GM12878 (cell line): Measurements from ENCODE around the gene GIMD1. TPM values are rescaled to one million over a fixed set of nuclear protein-coding genes. Genes with fewer than 3 reads are reported as not detected.

Source experiments
- ATAC-seq: fragments of 200-7000 bp; cut with Tn5 transposase; 3 replicates; pipeline ENCODE4 v1.9.1; 2020; ENCODE audit warnings: mild to moderate bottlenecking, moderate library complexity
- BruUV-seq: library from RNA; stranded (reverse); fragments of 400-500 nt; replicated peaks from 2 replicates; lab custom pipeline; 2021; lab: Mats Ljungman, UMichigan
- CTCF ChIA-PET: fragments of 300-600 bp; sonication (Branson Sonifier 250); formaldehyde crosslinking; extraction: SDS; loops from one replicate; lab custom pipeline; 2021; ENCODE audit warnings: inconsistent platforms; lab: Yijun Ruan, JAX
- POLR2A ChIA-PET: fragments of 350-600 bp; formaldehyde crosslinking; extraction: SDS; loops from one replicate; lab custom pipeline; 2021; ENCODE audit warnings: inconsistent platforms; lab: Charles Lee
- RAD21 ChIA-PET: fragments of 300-600 bp; sonication (Branson Sonifier 250); formaldehyde crosslinking; loops from one replicate; lab custom pipeline; 2023; ENCODE audit warnings: antibody characterized with exemption; ENCODE audit not compliant: unreplicated experiment; lab: Charles Lee
- SMC1A ChIA-PET: fragments of 300-600 bp; sonication (Branson Sonifier 250); formaldehyde crosslinking; loops from one replicate; lab custom pipeline; 2023; ENCODE audit not compliant: unreplicated experiment, uncharacterized antibody; lab: Charles Lee
- DNase-seq: peaks from one replicate; pipeline ENCODE4 v3.0.0-alpha.2; 2011; ENCODE audit warnings: low read depth, low spot score
- FAIRE-seq: peaks from 3 replicates; lab custom pipeline; 2011; peaks lifted over from hg19 to GRCh38; lab: Jason Lieb, UNC
- H2AFZ ChIP-seq: 2 replicates; pipeline ENCODE4 v1.6.0; 2011; ENCODE audit warnings: low read depth, low read length, control low read depth; ENCODE audit not compliant: control insufficient read depth
- H3K27ac ChIP-seq: 2 replicates; pipeline ENCODE4 v1.5.1; 2011; ENCODE audit warnings: control low read depth; ENCODE audit not compliant: control insufficient read depth, insufficient read depth
- H3K27me3 ChIP-seq, 2 experiments: replicated peaks in 1 of 2; 2 replicates each; pipeline versions ENCODE4 v1.6.0 to v1.6.1; 2011; ENCODE audit warnings: low read length in 1 of 2; ENCODE audit not compliant: control insufficient read depth in 2 of 2, insufficient read depth in 2 of 2
- H3K36me3 ChIP-seq, 2 experiments: 2 replicates each; pipeline ENCODE4 v1.5.1; 2011; ENCODE audit warnings: low read length in 1 of 2; ENCODE audit not compliant: control insufficient read depth in 2 of 2, insufficient read depth in 2 of 2
- H3K4me1 ChIP-seq: 2 replicates; pipeline ENCODE4 v1.6.1; 2011; ENCODE audit warnings: mild to moderate bottlenecking, low read length, moderate library complexity, mixed read lengths; ENCODE audit not compliant: control insufficient read depth, insufficient read depth
- H3K4me2 ChIP-seq: 2 replicates; pipeline ENCODE4 v1.6.0; 2011; ENCODE audit warnings: control low read depth; ENCODE audit not compliant: control insufficient read depth, insufficient read depth
- H3K4me3 ChIP-seq: fragments of 200-600 bp; sonication (generic); 2 replicates; pipeline ENCODE4 v1.5.1; 2016
- H3K79me2 ChIP-seq: 2 replicates; pipeline ENCODE4 v1.6.0; 2011; ENCODE audit warnings: low read length; ENCODE audit not compliant: control insufficient read depth, insufficient read depth
- H3K9ac ChIP-seq: 2 replicates; pipeline ENCODE4 v1.8.0; 2011; ENCODE audit warnings: low read length, control low read depth, mixed read lengths; ENCODE audit not compliant: control insufficient read depth, insufficient read depth
- H3K9me3 ChIP-seq: replicated peaks from 3 replicates; pipeline ENCODE4 v1.5.1; 2011; ENCODE audit warnings: mild to moderate bottlenecking, low read length; ENCODE audit not compliant: control insufficient read depth, insufficient read depth
- H4K20me1 ChIP-seq: 2 replicates; pipeline ENCODE4 v1.6.0; 2011; ENCODE audit not compliant: control insufficient read depth, insufficient read depth
- CEBPZ ChIP-seq: fragments of 150-350 bp; IDR thresholded peaks from 2 replicates; pipeline ENCODE4 v1.6.1; 2016; ENCODE audit warnings: low read depth, low read length
- FOS ChIP-seq: IDR thresholded peaks from 3 replicates; pipeline ENCODE4 v1.6.1; 2011; ENCODE audit warnings: borderline replicate concordance; ENCODE audit not compliant: insufficient read length; ENCODE audit errors: extremely low read depth
- FOXM1 ChIP-seq: IDR thresholded peaks from 2 replicates; pipeline ENCODE4 v1.6.1; 2012; ENCODE audit warnings: low read depth, mild to moderate bottlenecking, inconsistent platforms, low read length, moderate library complexity
- GABPA ChIP-seq: IDR thresholded peaks from 2 replicates; pipeline ENCODE4 v1.6.1; 2014; ENCODE audit warnings: antibody characterized with exemption, low read depth, mild to moderate bottlenecking, inconsistent platforms
- IRF3 ChIP-seq: fragments of 450-650 bp; IDR thresholded peaks from 2 replicates; pipeline ENCODE4 v1.6.1; 2014; ENCODE audit warnings: mild to moderate bottlenecking
- MTA2 ChIP-seq: fragments of 450-650 bp; IDR thresholded peaks from 2 replicates; pipeline ENCODE4 v1.6.1; 2016; ENCODE audit warnings: low read depth, mild to moderate bottlenecking, moderate library complexity
- NFIC ChIP-seq: IDR thresholded peaks from 2 replicates; pipeline ENCODE4 v1.6.1; 2012; ENCODE audit warnings: low read depth, mild to moderate bottlenecking, inconsistent platforms, low read length, moderate library complexity
- NFXL1 ChIP-seq: fragments of 450-650 bp; IDR thresholded peaks from 2 replicates; pipeline ENCODE4 v1.6.1; 2017; ENCODE audit warnings: antibody characterized with exemption, mild to moderate bottlenecking, borderline replicate concordance
- POLR2AphosphoS5 ChIP-seq: IDR thresholded peaks from 2 replicates; pipeline ENCODE4 v1.6.1; 2011; ENCODE audit warnings: mild to moderate bottlenecking, low read length, inconsistent platforms
- RAD21 ChIP-seq: IDR thresholded peaks from 2 replicates; pipeline ENCODE4 v1.6.1; 2011; ENCODE audit warnings: mild to moderate bottlenecking, low read depth, low read length, moderate library complexity; ENCODE audit not compliant: insufficient read depth
- RCOR1 ChIP-seq: conservative IDR thresholded peaks from 2 replicates; pipeline ENCODE4 v1.6.1; 2012; ENCODE audit warnings: low read depth, low read length, improper control_type of control experiment
- RELB ChIP-seq: fragments of 450-650 bp; IDR thresholded peaks from 2 replicates; pipeline ENCODE4 v1.6.1; 2017; ENCODE audit warnings: low read depth, mild to moderate bottlenecking, moderate library complexity
- SMAD5 ChIP-seq: IDR thresholded peaks from 2 replicates; pipeline ENCODE4 v1.6.1; 2016; ENCODE audit warnings: antibody characterized with exemption, low read depth
- SMC3 ChIP-seq: IDR thresholded peaks from 2 replicates; pipeline ENCODE4 v1.6.1; 2011; ENCODE audit warnings: low read length, improper control_type of control experiment, borderline replicate concordance
- SP1 ChIP-seq: IDR thresholded peaks from one replicate; pipeline ENCODE4 v1.6.1; 2011; ENCODE audit warnings: low read depth, low read length
- TCF3 ChIP-seq: IDR thresholded peaks from 2 replicates; pipeline ENCODE4 v1.6.1; 2012; ENCODE audit warnings: low read depth, mild to moderate bottlenecking, low read length, borderline replicate concordance; ENCODE audit not compliant: insufficient read depth
- YBX1 ChIP-seq: fragments of 450-650 bp; IDR thresholded peaks from 2 replicates; pipeline ENCODE4 v1.6.1; 2016; ENCODE audit warnings: antibody characterized with exemption
- ZNF622 ChIP-seq: fragments of 450-650 bp; IDR thresholded peaks from 2 replicates; pipeline ENCODE4 v1.6.1; 2017; ENCODE audit warnings: mild to moderate bottlenecking, inconsistent platforms
- WGBS: methylation state at CpG from one replicate; pipeline ENCODE4 v1.1.6; 2016; ENCODE audit warnings: low lambda C conversion rate; ENCODE audit not compliant: insufficient replicate concordance, insufficient coverage; ENCODE audit errors: missing lambda C conversion rate; 5-methylcytosine and 5-hydroxymethylcytosine counted together
- in situ Hi-C: fragments of 300-500 bp; cut with MboI; formaldehyde crosslinking; loops from 9 replicates; pipeline ENCODE4 v1.14.3; 2018; ENCODE audit warnings: mixed read lengths
- intact Hi-C: fragments of 100-400 bp; cut with micrococcal nuclease; formaldehyde crosslinking; loops from one replicate; pipeline ENCODE4 v1.14.2; 2022; ENCODE audit not compliant: unreplicated experiment
- polyA plus RNA-seq, 11 experiments: library from polyadenylated mRNA; depleted of rRNA in 4 of 11; unstranded in 6 of 11; stranded (reverse) in 5 of 11; fragments of >200 nt; fragmentation: Nextera tagmentation in 4 of 11; fragmentation: Illumina TruSeq in 1 of 11; extraction: Ambion mirVana in 4 of 11; extraction: Trizol in 1 of 11; gene quantifications; 1 replicate in 1 of 11; 2 replicates in 10 of 11; pipeline versions ENCODE4 v1.2.1 to v1.2.3, GENCODE V29; 2011 to 2016; ENCODE audit warnings: inconsistent platforms in 2 of 11, missing spikeins in 2 of 11, low read depth in 1 of 11
- total RNA-seq, 4 experiments: library from RNA; depleted of rRNA in 3 of 4; stranded (reverse); fragments of >200 nt in 3 of 4; fragmentation: Illumina TruSeq in 1 of 4; extraction: Trizol in 1 of 4; gene quantifications; 2 replicates each; pipeline versions ENCODE4 v1.2.1 to v1.2.3, GENCODE V29; 2013 to 2021
- TF ChIP-seq, protein P1 (sequence below): fragments of 450-650 bp; conservative IDR thresholded peaks from 2 replicates; pipeline ENCODE4 v1.6.1; 2017; ENCODE audit warnings: mild to moderate bottlenecking, moderate library complexity

The GIMD1 gene
- total and polyA plus RNA-seq, 10 of the 15 experiments (the other 5 are each of a cell fraction or from before 2014, with no cell fraction given): 0.14 TPM; not detected in 9

DNA sequence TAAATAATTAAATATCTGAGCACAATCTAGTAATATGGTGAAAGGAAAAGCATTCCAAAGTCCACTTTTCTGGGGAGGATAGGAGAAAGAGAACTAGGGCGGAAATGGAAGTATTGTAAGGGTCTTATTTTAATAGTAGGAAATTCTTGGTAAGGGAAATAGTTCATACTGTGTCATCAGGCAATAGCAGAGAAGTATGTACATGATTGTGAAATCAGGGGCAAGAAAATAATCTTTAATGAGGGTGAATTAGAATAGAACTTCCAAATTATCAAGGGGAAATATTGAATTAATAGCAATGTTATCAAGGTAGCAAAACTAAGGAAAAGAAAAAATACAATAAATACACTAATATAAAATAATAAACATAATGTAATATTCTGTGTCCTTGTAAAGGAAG, 14.8 kb downstream of the GIMD1 start:
- H3K4me1 ChIP-seq: no peaks in the 10 kb centered on the region
- FAIRE-seq: no peak
- RAD21 ChIA-PET: no interaction called here
- intact Hi-C loops: no loop called here
- CTCF ChIA-PET: interaction anchor here (1.0 to 1.3 kb wide), 2 partner anchors 11 to 25 kb away, joined by 3 read pairs; no protein-coding TSS in a partner anchor
- no peak for ATAC-seq
- no peak overlapping the region for H2AFZ ChIP-seq
- SMC1A ChIA-PET: interaction anchor here (1.0 kb wide), 1 partner anchor 11 kb away, joined by 3 read pairs; no protein-coding TSS in a partner anchor
- no peaks in the 10 kb centered on the region for H3K27me3 ChIP-seq
- DNase-seq: no peak
- in situ Hi-C loops: no loop called here
- POLR2A ChIA-PET: no interaction called here
- peaks cover 0 to 2% of the 10 kb centered on the region in 2 experiments; a peak in 1 of 4 replicates for H3K36me3 ChIP-seq
- H3K9me3 ChIP-seq: no peaks in the 10 kb centered on the region
- no peaks in the 10 kb centered on the region for H4K20me1 ChIP-seq
- H3K79me2 ChIP-seq: no peaks in the 10 kb centered on the region
- H3K4me2 ChIP-seq: no peak overlapping the region
- H3K9ac ChIP-seq: no peak overlapping the region
- TF ChIP-seq ZNF622 (no peak), RELB (no peak), RAD21 (no peak), NFXL1 (no peak), NFIC (no peak), RCOR1 (no peak), GABPA (no peak), FOXM1 (no peak), TCF3 (no peak), SP1 (no peak), SMAD5 (no peak), MTA2 (no peak), FOS (no peak), YBX1 (no peak), SMC3 (no peak), POLR2AphosphoS5 (no peak), IRF3 (no peak), CEBPZ (no peak)
- TF ChIP-seq, protein P1, sequence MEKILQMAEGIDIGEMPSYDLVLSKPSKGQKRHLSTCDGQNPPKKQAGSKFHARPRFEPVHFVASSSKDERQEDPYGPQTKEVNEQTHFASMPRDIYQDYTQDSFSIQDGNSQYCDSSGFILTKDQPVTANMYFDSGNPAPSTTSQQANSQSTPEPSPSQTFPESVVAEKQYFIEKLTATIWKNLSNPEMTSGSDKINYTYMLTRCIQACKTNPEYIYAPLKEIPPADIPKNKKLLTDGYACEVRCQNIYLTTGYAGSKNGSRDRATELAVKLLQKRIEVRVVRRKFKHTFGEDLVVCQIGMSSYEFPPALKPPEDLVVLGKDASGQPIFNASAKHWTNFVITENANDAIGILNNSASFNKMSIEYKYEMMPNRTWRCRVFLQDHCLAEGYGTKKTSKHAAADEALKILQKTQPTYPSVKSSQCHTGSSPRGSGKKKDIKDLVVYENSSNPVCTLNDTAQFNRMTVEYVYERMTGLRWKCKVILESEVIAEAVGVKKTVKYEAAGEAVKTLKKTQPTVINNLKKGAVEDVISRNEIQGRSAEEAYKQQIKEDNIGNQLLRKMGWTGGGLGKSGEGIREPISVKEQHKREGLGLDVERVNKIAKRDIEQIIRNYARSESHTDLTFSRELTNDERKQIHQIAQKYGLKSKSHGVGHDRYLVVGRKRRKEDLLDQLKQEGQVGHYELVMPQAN: no peak
- no peak overlapping the region for H3K27ac ChIP-seq
- no peak overlapping the region for H3K4me3 ChIP-seq
- WGBS: 100% methylated on average over 1 of the region's 1 CpG
- no TSS peak for BruUV-seq
